ENCODE results near the gene HIPK2. TPM values are rescaled to one million over a fixed set of nuclear protein-coding genes. Genes with fewer than 3 reads are reported as not detected.

HIPK2 gene
- total RNA-seq, 1 donor from 2014 or later, result 72.3 TPM

DNA sequence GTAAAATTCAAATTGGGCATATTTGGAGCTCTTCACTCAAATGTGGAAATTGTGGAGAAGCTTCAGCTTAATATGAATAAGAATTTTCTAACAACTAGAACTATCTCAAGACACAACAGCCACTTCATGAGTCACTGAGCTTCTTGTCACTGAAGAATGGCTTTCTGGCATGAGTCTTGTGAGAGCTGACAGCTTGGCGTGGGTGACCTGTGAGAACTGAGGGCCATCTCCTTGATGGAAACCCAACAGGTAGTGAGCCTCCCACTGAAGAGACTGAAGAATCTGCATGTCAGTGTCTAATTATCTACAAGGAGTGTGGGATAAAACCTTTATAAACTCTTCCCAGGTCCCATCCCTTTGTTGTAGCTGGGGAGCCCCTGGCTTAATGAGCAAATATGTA lies 188.3 kb downstream of the HIPK2 start:
- H3K36me3 Mint-ChIP-seq (ENCODE audit: low read depth), result peaks cover 42% of the 10 kb centered on the region
- DNase-seq (ENCODE audit: low spot score), result no peak
- no peak overlapping the region for H3K4me3 Mint-ChIP-seq (ENCODE audit: unreplicated experiment)
- H3K27me3 Mint-ChIP-seq (ENCODE audit: low read depth), result no peaks in the 10 kb centered on the region
- no peaks in the 10 kb centered on the region for H3K4me1 Mint-ChIP-seq (ENCODE audit: low read depth)
- no peaks in the 10 kb centered on the region for H3K9me3 Mint-ChIP-seq (ENCODE audit: low read depth)
- TF ChIP-seq, protein P1, sequence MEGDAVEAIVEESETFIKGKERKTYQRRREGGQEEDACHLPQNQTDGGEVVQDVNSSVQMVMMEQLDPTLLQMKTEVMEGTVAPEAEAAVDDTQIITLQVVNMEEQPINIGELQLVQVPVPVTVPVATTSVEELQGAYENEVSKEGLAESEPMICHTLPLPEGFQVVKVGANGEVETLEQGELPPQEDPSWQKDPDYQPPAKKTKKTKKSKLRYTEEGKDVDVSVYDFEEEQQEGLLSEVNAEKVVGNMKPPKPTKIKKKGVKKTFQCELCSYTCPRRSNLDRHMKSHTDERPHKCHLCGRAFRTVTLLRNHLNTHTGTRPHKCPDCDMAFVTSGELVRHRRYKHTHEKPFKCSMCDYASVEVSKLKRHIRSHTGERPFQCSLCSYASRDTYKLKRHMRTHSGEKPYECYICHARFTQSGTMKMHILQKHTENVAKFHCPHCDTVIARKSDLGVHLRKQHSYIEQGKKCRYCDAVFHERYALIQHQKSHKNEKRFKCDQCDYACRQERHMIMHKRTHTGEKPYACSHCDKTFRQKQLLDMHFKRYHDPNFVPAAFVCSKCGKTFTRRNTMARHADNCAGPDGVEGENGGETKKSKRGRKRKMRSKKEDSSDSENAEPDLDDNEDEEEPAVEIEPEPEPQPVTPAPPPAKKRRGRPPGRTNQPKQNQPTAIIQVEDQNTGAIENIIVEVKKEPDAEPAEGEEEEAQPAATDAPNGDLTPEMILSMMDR (IDR thresholded peaks at IDR 0.05), result no peak
- H3K27ac Mint-ChIP-seq (ENCODE audit: unreplicated experiment), result peak overlapping the region; percentile 12

DNA sequence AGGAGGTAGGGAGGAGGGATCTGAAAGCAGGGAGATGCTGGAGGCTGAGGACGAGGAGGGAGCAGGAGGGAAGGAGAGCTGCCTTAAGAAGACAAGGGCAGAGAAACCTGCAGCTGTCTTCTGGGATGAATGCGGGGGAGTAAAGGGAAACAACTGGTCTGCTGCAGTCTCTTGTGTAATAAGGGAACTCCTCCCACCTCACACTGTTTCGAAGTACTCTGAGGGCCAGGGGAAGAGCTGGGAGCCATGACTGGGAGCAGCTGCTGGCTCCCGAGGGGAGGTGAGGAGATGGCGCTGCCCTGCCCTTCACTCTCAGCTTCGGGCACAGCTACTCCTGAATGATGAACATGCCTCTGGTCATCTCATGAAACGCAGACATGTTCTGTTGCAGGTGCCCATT lies 189.2 kb downstream of the HIPK2 start:
- Mint-ChIP-seq H3K9me3 (ENCODE audit: low read depth) (no peaks in the 10 kb centered on the region), H3K36me3 (ENCODE audit: low read depth) (peaks cover 40% of the 10 kb centered on the region), H3K4me1 (ENCODE audit: low read depth) (no peaks in the 10 kb centered on the region), H3K27ac (ENCODE audit: unreplicated experiment) (no peak overlapping the region), H3K4me3 (ENCODE audit: unreplicated experiment) (no peak overlapping the region), H3K27me3 (ENCODE audit: low read depth) (no peaks in the 10 kb centered on the region)
- TF ChIP-seq, protein P1 (IDR thresholded peaks at IDR 0.05), result no peak
- peak; percentile 10 for DNase-seq (ENCODE audit: low spot score)

DNA sequence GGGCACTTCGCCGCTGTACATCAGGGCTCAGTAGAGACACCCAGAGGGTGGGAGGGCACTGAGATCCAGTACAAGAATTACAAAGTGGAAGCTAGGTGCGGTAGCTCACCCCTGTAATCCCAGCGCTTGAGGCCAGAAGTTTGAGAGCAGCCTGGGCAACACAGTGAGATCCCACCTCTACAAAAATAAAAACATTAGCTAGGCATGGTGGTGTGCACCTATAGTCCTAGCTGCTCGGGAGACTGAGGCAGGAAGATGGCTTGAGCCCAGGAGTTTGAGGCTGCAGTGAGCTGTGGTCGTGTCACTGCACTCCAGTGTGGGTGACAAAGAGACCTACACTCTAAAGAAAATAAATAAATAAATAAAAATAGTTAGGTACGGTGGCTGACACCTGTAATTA lies 190.3 kb downstream of the HIPK2 start:
- Mint-ChIP-seq H3K27me3 (ENCODE audit: low read depth) (no peaks in the 10 kb centered on the region), H3K9me3 (ENCODE audit: low read depth) (no peaks in the 10 kb centered on the region), H3K4me1 (ENCODE audit: low read depth) (no peaks in the 10 kb centered on the region), H3K27ac (ENCODE audit: unreplicated experiment) (no peak overlapping the region), H3K36me3 (ENCODE audit: low read depth) (peaks cover 40% of the 10 kb centered on the region), H3K4me3 (ENCODE audit: unreplicated experiment) (no peak overlapping the region)
- TF ChIP-seq, protein P1 (IDR thresholded peaks at IDR 0.05), result no peak
- no peak for DNase-seq (ENCODE audit: low spot score)

DNA sequence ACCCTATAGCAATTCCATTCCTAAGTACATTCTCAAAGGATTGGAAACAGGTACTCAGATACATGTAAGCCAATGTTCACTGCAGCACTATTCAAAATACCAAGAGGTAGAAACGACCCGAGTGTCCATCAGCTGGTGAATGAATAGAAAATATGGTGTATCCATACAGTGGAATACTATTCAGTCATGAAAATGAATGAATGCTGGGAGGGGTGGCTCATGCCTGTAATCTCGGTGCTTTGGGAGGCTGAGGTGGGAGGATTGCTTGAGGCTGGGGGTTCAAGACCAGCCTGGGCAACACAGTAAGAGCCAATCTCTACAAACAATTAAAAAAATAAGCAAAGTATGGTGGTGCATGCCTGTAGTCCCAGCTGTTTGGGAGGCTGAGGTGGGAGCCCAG lies 191.5 kb downstream of the HIPK2 start:
- H3K9me3 Mint-ChIP-seq (ENCODE audit: low read depth), result no peaks in the 10 kb centered on the region
- H3K36me3 Mint-ChIP-seq (ENCODE audit: low read depth), result peaks cover 40% of the 10 kb centered on the region

DNA sequence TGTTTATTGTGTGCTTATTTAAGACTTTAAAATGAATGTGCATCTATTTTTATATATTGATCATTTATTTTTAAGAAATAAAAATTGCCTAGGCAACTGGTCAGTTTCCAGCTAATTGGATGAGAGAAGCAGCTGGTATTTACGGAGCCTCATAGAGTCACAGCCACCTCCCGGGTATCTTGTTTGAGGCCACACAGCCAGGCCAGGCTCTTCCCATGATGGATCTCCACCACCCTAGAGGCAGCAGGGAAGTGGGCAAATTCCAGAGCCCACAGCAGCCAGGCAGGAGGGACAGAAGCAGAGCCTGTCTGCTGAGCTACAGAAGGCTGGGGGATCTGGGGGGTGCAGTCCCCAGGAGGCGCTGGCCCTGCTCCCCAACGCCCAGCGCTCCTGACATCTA lies 192.8 kb downstream of the HIPK2 start:
- H3K4me3 Mint-ChIP-seq (ENCODE audit: unreplicated experiment), result no peak overlapping the region

More for the DNA sequence above, 191.5 kb downstream of the HIPK2 start:
- Mint-ChIP-seq H3K4me1 (ENCODE audit: low read depth) (no peaks in the 10 kb centered on the region), H3K27me3 (ENCODE audit: low read depth) (no peaks in the 10 kb centered on the region), H3K4me3 (ENCODE audit: unreplicated experiment) (no peak overlapping the region), H3K27ac (ENCODE audit: unreplicated experiment) (no peak overlapping the region)
- TF ChIP-seq, protein P1 (IDR thresholded peaks at IDR 0.05), result no peak
- no peak for DNase-seq (ENCODE audit: low spot score)

More for the DNA sequence above, 192.8 kb downstream of the HIPK2 start:
- DNase-seq (ENCODE audit: low spot score), result no peak
- Mint-ChIP-seq H3K27me3 (ENCODE audit: low read depth) (no peaks in the 10 kb centered on the region), H3K9me3 (ENCODE audit: low read depth) (no peaks in the 10 kb centered on the region), H3K4me1 (ENCODE audit: low read depth) (no peaks in the 10 kb centered on the region), H3K36me3 (ENCODE audit: low read depth) (peaks cover 38% of the 10 kb centered on the region), H3K27ac (ENCODE audit: unreplicated experiment) (no peak overlapping the region)
- TF ChIP-seq, protein P1 (IDR thresholded peaks at IDR 0.05), result no peak
